Measurements from ENCODE around the gene EIF4A2.
"Not testable (repeated sequence)": the region's sequence is repeated elsewhere in the genome, so short reads cannot be mapped to it uniquely, and the experiment has no call there.

Gene EIF4A2

DNA sequence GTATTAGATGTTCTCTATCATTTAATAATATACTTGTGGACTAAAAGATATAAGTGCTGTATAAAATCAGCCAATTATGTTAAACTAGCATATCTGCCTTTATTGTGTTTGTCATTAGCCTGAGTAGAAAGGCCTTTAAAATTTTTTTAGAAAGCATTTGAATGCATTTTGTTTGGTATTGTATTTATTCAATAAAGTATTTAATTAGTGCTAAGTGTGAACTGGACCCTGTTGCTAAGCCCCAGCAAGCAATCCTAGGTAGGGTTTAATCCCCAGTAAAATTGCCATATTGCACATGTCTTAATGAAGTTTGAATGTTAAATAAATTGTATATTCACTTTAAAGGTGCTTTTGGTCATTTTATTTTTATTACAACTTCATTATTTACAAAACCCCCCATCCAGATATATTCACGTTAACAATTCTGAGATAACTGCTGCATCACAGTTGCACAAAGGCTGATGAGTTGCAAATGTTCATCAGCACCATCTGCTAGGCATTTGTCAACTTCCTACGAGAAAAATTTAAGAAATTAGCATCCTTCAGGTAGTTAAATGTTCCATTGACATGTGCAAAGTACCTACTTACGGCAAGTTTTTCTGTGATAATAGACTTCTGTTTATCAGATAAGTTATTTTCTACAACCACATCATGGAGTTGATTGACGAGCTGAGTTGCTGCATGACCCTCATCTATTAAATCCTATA, 6.3 kb downstream of the EIF4A2 start:
- no peak overlapping the region for H3K4me3 ChIP-seq (ENCODE audit: low read depth, low read length)
- TF ChIP-seq CTCF (IDR thresholded peaks at IDR 0.05; ENCODE audit: low read depth, low read length, missing control alignments): no peak
- DNase-seq (ENCODE audit: low read depth): no peak

- no peak overlapping the region for H3K4me3 ChIP-seq (ENCODE audit: low read depth, low read length)
- no peak for DNase-seq (ENCODE audit: low read depth)
- TF ChIP-seq CTCF (IDR thresholded peaks at IDR 0.05; ENCODE audit: low read depth, low read length, missing control alignments): peak; percentile 30
Measured at GRCh38 chr3:186790261-186790981, 7.0 kb downstream of the EIF4A2 start.

- TF ChIP-seq CTCF (IDR thresholded peaks at IDR 0.05; ENCODE audit: low read depth, low read length, missing control alignments): no peak
- DNase-seq (ENCODE audit: low read depth): no peak
- no peak overlapping the region for H3K4me3 ChIP-seq (ENCODE audit: low read depth, low read length)
Measured at GRCh38 chr3:186798239-186798874, 15.0 kb downstream of the EIF4A2 start.

GRCh38 chr3:186800285-186800684, 16.9 kb downstream of the EIF4A2 start:
- no peak for DNase-seq (ENCODE audit: low read depth)
- no peak overlapping the region for H3K4me3 ChIP-seq (ENCODE audit: low read depth, low read length)
- TF ChIP-seq CTCF (IDR thresholded peaks at IDR 0.05; ENCODE audit: low read depth, low read length, missing control alignments): no peak

DNA sequence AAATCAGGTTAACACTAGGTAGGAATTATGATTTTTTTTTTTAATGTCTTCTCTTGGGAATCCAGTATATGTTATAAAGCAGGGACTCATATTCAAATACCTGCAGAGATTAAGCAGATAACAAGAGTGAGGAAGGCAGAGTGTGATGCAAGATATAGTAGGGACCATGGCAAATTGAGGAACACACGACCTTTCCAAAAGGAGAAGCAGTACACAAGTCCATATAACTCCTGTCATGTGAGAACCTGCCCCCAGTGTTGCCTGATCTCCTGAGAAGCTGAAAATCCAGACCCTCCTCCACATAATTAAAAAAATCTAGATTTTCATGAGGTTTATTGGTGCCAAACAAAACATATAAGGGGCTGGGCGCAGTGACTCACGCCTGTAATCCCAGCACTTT, 19.3 kb downstream of the EIF4A2 start:
- no peak for DNase-seq (ENCODE audit: low read depth)
- no peak overlapping the region for H3K4me3 ChIP-seq (ENCODE audit: low read depth, low read length)
- no peak for TF ChIP-seq CTCF (IDR thresholded peaks at IDR 0.05; ENCODE audit: low read depth, low read length, missing control alignments)

- not testable (repeated sequence) for DNase-seq (ENCODE audit: low read depth); H3K4me3 ChIP-seq (ENCODE audit: low read depth, low read length)
Measured at GRCh38 chr3:186803447-186803846, 20.1 kb downstream of the EIF4A2 start.
